ENCODE results near the gene GPRIN1.

The GPRIN1 gene

DNA sequence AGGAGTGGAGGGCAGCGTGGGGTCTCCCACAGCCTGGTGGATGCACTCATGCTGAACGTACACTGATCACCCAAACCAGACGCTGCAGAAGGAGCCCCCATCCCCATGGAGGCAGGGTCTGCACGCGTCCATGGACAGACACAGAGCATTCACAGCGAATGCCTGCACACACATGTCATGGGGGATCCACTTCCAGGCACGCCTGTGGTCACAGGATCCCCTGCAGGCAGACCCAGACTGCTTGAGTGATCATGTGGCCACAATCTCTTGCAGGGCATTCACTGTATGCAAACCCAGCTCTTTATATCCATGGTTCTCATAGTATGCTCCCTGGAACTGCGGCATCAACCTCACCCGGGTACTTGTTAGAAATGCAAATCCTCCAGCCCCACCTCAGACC lies 15.0 kb upstream of the GPRIN1 start:
- H3K9ac ChIP-seq (ENCODE audit: low read length): no peak overlapping the region
- no peaks in the 10 kb centered on the region for H3K9me3 ChIP-seq (ENCODE audit: insufficient read depth, low read length)
- no peaks in the 10 kb centered on the region for H3K79me2 ChIP-seq (ENCODE audit: insufficient read depth, low read length)
- no peak overlapping the region for H3K4me3 ChIP-seq (ENCODE audit: insufficient read depth, low read length, poor library complexity, severe bottlenecking)
- no peaks in the 10 kb centered on the region for H3K27me3 ChIP-seq (ENCODE audit: low read length)
- no peaks in the 10 kb centered on the region for H4K20me1 ChIP-seq (ENCODE audit: low read depth, low read length)
- H3F3A ChIP-seq (ENCODE audit: insufficient read depth): no peaks in the 10 kb centered on the region
- no peak overlapping the region for H2AFZ ChIP-seq (ENCODE audit: low read depth, low read length, severe bottlenecking)
- no peaks in the 10 kb centered on the region for H3K36me3 ChIP-seq (ENCODE audit: low read length)
- no peaks in the 10 kb centered on the region for H3K9me2 ChIP-seq (replicated peaks; ENCODE audit: insufficient read depth, low read length)
- TF ChIP-seq, protein P1, sequence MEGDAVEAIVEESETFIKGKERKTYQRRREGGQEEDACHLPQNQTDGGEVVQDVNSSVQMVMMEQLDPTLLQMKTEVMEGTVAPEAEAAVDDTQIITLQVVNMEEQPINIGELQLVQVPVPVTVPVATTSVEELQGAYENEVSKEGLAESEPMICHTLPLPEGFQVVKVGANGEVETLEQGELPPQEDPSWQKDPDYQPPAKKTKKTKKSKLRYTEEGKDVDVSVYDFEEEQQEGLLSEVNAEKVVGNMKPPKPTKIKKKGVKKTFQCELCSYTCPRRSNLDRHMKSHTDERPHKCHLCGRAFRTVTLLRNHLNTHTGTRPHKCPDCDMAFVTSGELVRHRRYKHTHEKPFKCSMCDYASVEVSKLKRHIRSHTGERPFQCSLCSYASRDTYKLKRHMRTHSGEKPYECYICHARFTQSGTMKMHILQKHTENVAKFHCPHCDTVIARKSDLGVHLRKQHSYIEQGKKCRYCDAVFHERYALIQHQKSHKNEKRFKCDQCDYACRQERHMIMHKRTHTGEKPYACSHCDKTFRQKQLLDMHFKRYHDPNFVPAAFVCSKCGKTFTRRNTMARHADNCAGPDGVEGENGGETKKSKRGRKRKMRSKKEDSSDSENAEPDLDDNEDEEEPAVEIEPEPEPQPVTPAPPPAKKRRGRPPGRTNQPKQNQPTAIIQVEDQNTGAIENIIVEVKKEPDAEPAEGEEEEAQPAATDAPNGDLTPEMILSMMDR (IDR thresholded peaks at IDR 0.05; ENCODE audit: insufficient read depth, low read length, poor library complexity, severe bottlenecking): no peak
- TF ChIP-seq EZH2phosphoT487 (conservative IDR thresholded peaks at IDR 0.05; ENCODE audit: low read length): no peak
- no peak overlapping the region for H3K27ac ChIP-seq (ENCODE audit: low read depth, low read length)
- H3K4me2 ChIP-seq (ENCODE audit: low read depth, low read length, poor library complexity, severe bottlenecking): no peak overlapping the region

DNA sequence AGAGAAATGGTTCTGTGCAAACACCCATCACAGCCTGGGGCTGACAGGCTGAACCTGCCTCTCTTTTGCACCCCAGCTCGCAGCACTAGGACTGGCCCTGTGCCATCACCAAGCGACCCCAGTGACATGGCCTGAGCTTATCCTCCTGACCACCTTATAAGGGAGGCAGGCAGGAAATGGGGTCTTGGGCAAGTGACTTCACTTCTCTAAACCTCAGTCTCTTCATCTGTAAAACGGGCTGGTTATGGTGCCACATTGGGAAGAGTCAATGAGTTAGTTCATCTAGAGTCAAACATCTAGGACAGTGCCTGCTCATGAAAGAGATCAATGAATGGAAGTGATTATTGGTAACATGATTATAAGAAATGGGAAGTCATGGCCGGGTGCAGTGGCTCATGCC lies 14.2 kb upstream of the GPRIN1 start:
- no peaks in the 10 kb centered on the region for H3K9me3 ChIP-seq (ENCODE audit: insufficient read depth, low read length)
- H3K27ac ChIP-seq (ENCODE audit: low read depth, low read length): no peak overlapping the region
- H3K9ac ChIP-seq (ENCODE audit: low read length): no peak overlapping the region
- no peak overlapping the region for H3K4me2 ChIP-seq (ENCODE audit: low read depth, low read length, poor library complexity, severe bottlenecking)
- H3K79me2 ChIP-seq (ENCODE audit: insufficient read depth, low read length): no peaks in the 10 kb centered on the region
- no peak overlapping the region for H3K4me3 ChIP-seq (ENCODE audit: insufficient read depth, low read length, poor library complexity, severe bottlenecking)
- H3K27me3 ChIP-seq (ENCODE audit: low read length): no peaks in the 10 kb centered on the region
- no peaks in the 10 kb centered on the region for H3K9me2 ChIP-seq (replicated peaks; ENCODE audit: insufficient read depth, low read length)
- H3K36me3 ChIP-seq (ENCODE audit: low read length): no peaks in the 10 kb centered on the region
- no peak overlapping the region for H2AFZ ChIP-seq (ENCODE audit: low read depth, low read length, severe bottlenecking)
- H3F3A ChIP-seq (ENCODE audit: insufficient read depth): no peaks in the 10 kb centered on the region
- no peaks in the 10 kb centered on the region for H4K20me1 ChIP-seq (ENCODE audit: low read depth, low read length)
- no peak for TF ChIP-seq EZH2phosphoT487 (conservative IDR thresholded peaks at IDR 0.05; ENCODE audit: low read length)
- TF ChIP-seq, protein P1 (IDR thresholded peaks at IDR 0.05; ENCODE audit: insufficient read depth, low read length, poor library complexity, severe bottlenecking): no peak

DNA sequence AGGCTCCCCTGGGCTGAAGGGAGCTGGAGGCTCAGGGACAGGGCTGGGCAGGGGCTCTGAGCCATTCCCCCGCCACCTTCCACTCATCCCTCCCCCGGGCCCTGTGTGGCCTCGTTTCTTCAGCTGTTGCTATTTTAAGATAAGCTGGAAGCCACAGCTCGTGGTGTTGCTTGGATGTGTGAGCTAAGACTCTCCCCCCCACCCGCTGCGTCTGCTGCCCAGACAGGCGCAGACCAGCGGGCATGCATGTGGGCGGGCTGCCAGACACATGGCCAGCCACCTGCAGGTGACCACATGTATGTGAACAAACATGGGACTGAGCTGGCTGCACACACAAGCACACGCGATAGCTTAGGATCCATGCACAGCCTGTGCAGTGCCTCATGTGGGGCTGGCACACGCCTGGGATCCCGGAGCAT lies 11.7 kb upstream of the GPRIN1 start:
- Histone ChIP-seq H3K79me2 (ENCODE audit: insufficient read depth, low read length) (no peaks in the 10 kb centered on the region), H3K4me2 (ENCODE audit: low read depth, low read length, poor library complexity, severe bottlenecking) (no peak overlapping the region), H4K20me1 (ENCODE audit: low read depth, low read length) (no peaks in the 10 kb centered on the region), H3K27me3 (ENCODE audit: low read length) (no peaks in the 10 kb centered on the region), H3K9me3 (ENCODE audit: insufficient read depth, low read length) (no peaks in the 10 kb centered on the region), H2AFZ (ENCODE audit: low read depth, low read length, severe bottlenecking) (no peak overlapping the region), H3K36me3 (ENCODE audit: low read length) (no peaks in the 10 kb centered on the region), H3K9ac (ENCODE audit: low read length) (no peak overlapping the region), H3K9me2 (replicated peaks; ENCODE audit: insufficient read depth, low read length) (no peaks in the 10 kb centered on the region), H3K27ac (ENCODE audit: low read depth, low read length) (no peak overlapping the region), H3F3A (ENCODE audit: insufficient read depth) (no peaks in the 10 kb centered on the region), H3K4me3 (ENCODE audit: insufficient read depth, low read length, poor library complexity, severe bottlenecking) (no peak overlapping the region)
- TF ChIP-seq, protein P1 (IDR thresholded peaks at IDR 0.05; ENCODE audit: insufficient read depth, low read length, poor library complexity, severe bottlenecking): no peak

Data from SU-DHL-6 (cell line).